Esophagus muscularis mucosa (tissue), 4 donors: ENCODE measurements around the gene CPED1. TPM values are rescaled to one million over a fixed set of nuclear protein-coding genes. Genes with fewer than 3 reads are reported as not detected.
"Not testable (repeated sequence)": the region's sequence is repeated elsewhere in the genome, so short reads cannot be mapped to it uniquely, and the experiment has no call there.

Source experiments
- DNase-seq: peaks from one replicate; pipeline ENCODE4 v3.0.0-alpha.2; 2017; ENCODE audit errors: extremely low spot score
- H3K27ac ChIP-seq, 4 donors: fragments of 200-600 bp; sonication (generic); replicated peaks in 1 of 4; 1 replicate in 3 of 4; 2 replicates in 1 of 4; pipeline ENCODE4 v1.5.1; 2016 to 2019; ENCODE audit warnings: mild to moderate bottlenecking in 1 of 4
- H3K27me3 ChIP-seq, 4 donors: fragments of 200-600 bp; sonication (generic); one replicate each; pipeline versions ENCODE4 v1.5.1 to v1.6.0; 2016 to 2019
- H3K36me3 ChIP-seq, 4 donors: fragments of 200-600 bp; sonication (generic); one replicate each; pipeline ENCODE4 v1.5.1; 2016 to 2019
- H3K4me1 ChIP-seq, 4 donors: fragments of 200-600 bp; sonication (generic); one replicate each; pipeline ENCODE4 v1.5.1; 2016 to 2019
- H3K4me3 ChIP-seq, 4 donors: fragments of 200-600 bp; sonication (generic); 1 replicate in 2 of 4; 2 replicates in 2 of 4; pipeline ENCODE4 v1.5.1; 2016 to 2019; ENCODE audit warnings: mild to moderate bottlenecking in 4 of 4, moderate library complexity in 1 of 4
- H3K9me3 ChIP-seq, 4 donors: fragments of 200-600 bp; sonication (generic); 1 replicate in 3 of 4; 2 replicates in 1 of 4; pipeline ENCODE4 v1.5.1; 2016 to 2019
- EP300 ChIP-seq: sonication (generic); formaldehyde crosslinking; IDR thresholded peaks from one replicate; pipeline ENCODE4 v1.6.1; 2017; ENCODE audit warnings: antibody characterized with exemption
- POLR2A ChIP-seq: fragments of 450-650 bp; IDR thresholded peaks from one replicate; pipeline ENCODE4 v1.6.1; 2017; ENCODE audit warnings: antibody characterized with exemption, moderate library complexity, mild to moderate bottlenecking, low read depth
- POLR2AphosphoS5 ChIP-seq, 2 donors: sonication (generic); formaldehyde crosslinking; IDR thresholded peaks; one replicate each; pipeline ENCODE4 v1.6.1; 2017; ENCODE audit warnings: antibody characterized with exemption in 2 of 2
- WGBS: methylation state at CpG from one replicate; pipeline ENCODE4 v1.1.5; 2018; 5-methylcytosine and 5-hydroxymethylcytosine counted together
- intact Hi-C: fragments of 100-400 bp; cut with DNase I; formaldehyde crosslinking; loops from one replicate; pipeline ENCODE4 v1.15.1; 2023
- total RNA-seq, 4 donors: library from RNA; depleted of rRNA; stranded (reverse); fragments of >200 nt; gene quantifications; one replicate each; pipeline versions ENCODE4 v1.1.0 to v1.2.1, GENCODE V29; 2016
- TF ChIP-seq, protein P1 (sequence below), 3 experiments: fragments of 200-600 bp in 2 of 3; fragments of 450-650 bp in 1 of 3; sonication (generic) in 2 of 3; IDR thresholded peaks; one replicate each; pipeline ENCODE4 v1.5.1; 2017 to 2019; ENCODE audit warnings: antibody characterized with exemption in 3 of 3, mild to moderate bottlenecking in 2 of 3, moderate library complexity in 1 of 3

CPED1 gene
- total RNA-seq, 4 donors from 2014 or later = 28.1 to 81.8 (median 32.0) TPM

DNA sequence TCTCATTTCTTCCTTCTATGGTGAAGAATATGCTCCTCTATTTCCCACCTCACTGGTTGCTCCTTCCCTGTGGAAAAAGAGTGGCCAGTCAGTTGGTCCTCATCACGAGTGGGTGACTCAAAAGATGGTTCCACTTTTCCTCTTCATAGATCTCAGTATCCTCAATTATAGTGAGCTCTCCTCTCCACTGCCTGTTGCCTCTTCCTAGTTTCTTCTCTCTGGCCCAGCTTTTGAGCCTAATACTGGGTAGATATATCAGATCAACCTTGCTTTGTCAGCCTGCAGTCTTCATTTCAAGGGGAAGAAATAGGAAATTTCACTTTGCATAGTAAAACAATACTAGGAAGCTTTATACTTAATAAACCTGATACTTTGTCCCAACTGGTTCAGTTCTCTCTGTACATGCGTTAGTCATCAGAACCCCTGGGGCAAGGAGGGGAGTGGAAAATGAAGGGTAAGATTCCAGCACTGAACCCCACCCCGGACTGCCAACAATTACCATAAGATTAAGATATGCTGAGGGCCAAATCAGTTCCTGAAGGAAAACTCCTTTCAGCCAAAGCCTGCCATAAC, 324.8 kb downstream of the CPED1 start:
- DNase-seq = no peak
- no peak overlapping the region for H3K4me3 ChIP-seq
- no peaks in the 10 kb centered on the region for H3K4me1 ChIP-seq
- no peak overlapping the region for H3K27ac ChIP-seq
- H3K36me3 ChIP-seq = no peaks in the 10 kb centered on the region
- H3K9me3 ChIP-seq = peaks cover 0 to 4% (median 1%) of the 10 kb centered on the region in 4 donors
- TF ChIP-seq POLR2A (no peak), EP300 (no peak), POLR2AphosphoS5 (IDR thresholded peaks at IDR 0.05) (no peak)
- TF ChIP-seq, protein P1, sequence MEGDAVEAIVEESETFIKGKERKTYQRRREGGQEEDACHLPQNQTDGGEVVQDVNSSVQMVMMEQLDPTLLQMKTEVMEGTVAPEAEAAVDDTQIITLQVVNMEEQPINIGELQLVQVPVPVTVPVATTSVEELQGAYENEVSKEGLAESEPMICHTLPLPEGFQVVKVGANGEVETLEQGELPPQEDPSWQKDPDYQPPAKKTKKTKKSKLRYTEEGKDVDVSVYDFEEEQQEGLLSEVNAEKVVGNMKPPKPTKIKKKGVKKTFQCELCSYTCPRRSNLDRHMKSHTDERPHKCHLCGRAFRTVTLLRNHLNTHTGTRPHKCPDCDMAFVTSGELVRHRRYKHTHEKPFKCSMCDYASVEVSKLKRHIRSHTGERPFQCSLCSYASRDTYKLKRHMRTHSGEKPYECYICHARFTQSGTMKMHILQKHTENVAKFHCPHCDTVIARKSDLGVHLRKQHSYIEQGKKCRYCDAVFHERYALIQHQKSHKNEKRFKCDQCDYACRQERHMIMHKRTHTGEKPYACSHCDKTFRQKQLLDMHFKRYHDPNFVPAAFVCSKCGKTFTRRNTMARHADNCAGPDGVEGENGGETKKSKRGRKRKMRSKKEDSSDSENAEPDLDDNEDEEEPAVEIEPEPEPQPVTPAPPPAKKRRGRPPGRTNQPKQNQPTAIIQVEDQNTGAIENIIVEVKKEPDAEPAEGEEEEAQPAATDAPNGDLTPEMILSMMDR (IDR thresholded peaks at IDR 0.05) = no peak
- H3K27me3 ChIP-seq = no peaks in the 10 kb centered on the region
- WGBS = 67% methylated on average over 3 of the region's 3 CpGs
- intact Hi-C loops = no loop called here

DNA sequence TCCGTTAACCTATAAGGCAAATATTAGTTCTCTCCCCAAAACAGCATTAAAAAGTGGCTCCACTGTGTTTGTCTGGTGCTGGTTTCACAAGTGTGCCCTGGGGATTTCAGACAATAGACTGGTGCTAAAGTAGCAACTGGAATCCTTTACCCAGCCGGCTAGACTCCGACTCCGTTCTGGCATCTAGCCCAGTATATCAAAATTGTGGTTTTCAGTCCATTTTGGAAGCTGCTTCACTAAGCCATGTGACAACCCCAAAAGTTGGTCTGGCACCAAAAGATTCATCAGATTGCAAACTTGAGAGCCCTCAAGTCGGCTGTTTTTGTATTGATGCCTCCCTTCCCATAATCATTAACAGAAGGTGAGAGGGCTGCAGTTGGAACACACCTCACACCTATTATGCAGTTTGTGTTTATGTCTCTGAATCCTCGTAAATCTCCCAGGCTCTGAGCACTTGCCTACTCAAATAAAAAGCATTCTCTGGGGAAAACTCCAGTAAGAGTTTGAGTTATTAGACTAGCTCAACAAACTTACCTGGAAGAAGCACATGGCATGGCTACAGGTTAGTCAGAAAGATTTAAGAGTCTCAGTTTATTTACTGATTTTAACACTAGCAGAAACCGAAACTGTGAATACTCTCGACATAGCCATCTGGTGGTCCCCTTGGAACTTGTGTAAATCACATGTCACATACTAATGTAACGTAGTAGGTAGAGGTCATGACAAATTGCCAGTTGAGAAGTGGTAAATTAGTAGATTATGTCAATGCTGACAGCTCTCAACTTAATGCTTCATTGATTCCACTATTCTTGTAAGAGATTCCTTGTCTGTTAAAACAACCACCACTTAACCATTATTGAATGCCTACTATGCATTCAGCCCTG, 325.5 kb downstream of the CPED1 start:
- H3K36me3 ChIP-seq = no peaks in the 10 kb centered on the region
- TF ChIP-seq, protein P1 (IDR thresholded peaks at IDR 0.05) = no peak
- TF ChIP-seq POLR2A (no peak), EP300 (no peak), POLR2AphosphoS5 (IDR thresholded peaks at IDR 0.05) (no peak)
- WGBS = 68% methylated on average over 9 of the region's 9 CpGs
- H3K27me3 ChIP-seq = no peaks in the 10 kb centered on the region
- H3K4me3 ChIP-seq = no peak overlapping the region
- intact Hi-C loops = no loop called here
- H3K9me3 ChIP-seq = peaks cover 0 to 4% (median 1%) of the 10 kb centered on the region in 4 donors
- no peak overlapping the region for H3K27ac ChIP-seq
- DNase-seq = no peak
- no peaks in the 10 kb centered on the region for H3K4me1 ChIP-seq

- H3K4me1 ChIP-seq, intact Hi-C loops, H3K27ac ChIP-seq, H3K36me3 ChIP-seq, H3K4me3 ChIP-seq, DNase-seq, H3K9me3 ChIP-seq, H3K27me3 ChIP-seq: not testable (repeated sequence)
- WGBS = 96% methylated on average over 3 of the region's 3 CpGs
Measured at GRCh38 chr7:121315170-121315569, 326.7 kb downstream of the CPED1 start.

DNA sequence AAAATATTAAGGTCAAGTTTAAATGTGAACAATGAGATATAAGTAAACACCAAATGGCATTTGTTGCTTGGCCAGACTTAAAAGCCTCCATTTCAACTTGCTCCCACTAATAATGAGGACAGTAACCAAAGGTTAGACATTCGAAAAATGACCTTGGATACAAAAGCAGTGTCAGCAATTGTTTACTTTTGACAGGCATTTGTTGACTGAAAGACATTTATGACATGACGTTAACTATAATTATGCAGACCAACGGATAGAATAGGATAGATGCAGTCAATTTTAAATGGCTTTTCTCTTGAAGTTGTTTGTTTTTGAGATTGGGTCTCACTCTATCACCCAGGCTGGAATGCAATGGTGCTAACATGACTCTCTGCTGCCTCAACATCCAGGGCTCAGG, 333.9 kb downstream of the CPED1 start:
- Histone ChIP-seq H3K27me3 (peaks cover 0 to 12% (median 0%) of the 10 kb centered on the region in 4 donors), H3K9me3 (no peaks in the 10 kb centered on the region), H3K4me1 (no peaks in the 10 kb centered on the region), H3K36me3 (no peaks in the 10 kb centered on the region), H3K4me3 (no peak overlapping the region), H3K27ac (no peak overlapping the region)
- DNase-seq = no peak
- intact Hi-C loops = no loop called here
- no peak for TF ChIP-seq EP300
- TF ChIP-seq, protein P1 (IDR thresholded peaks at IDR 0.05) = no peak
- TF ChIP-seq POLR2AphosphoS5 (IDR thresholded peaks at IDR 0.05) = no peak
- TF ChIP-seq POLR2A = no peak
- 69% methylated on average over 3 of the region's 3 CpGs for WGBS

DNA sequence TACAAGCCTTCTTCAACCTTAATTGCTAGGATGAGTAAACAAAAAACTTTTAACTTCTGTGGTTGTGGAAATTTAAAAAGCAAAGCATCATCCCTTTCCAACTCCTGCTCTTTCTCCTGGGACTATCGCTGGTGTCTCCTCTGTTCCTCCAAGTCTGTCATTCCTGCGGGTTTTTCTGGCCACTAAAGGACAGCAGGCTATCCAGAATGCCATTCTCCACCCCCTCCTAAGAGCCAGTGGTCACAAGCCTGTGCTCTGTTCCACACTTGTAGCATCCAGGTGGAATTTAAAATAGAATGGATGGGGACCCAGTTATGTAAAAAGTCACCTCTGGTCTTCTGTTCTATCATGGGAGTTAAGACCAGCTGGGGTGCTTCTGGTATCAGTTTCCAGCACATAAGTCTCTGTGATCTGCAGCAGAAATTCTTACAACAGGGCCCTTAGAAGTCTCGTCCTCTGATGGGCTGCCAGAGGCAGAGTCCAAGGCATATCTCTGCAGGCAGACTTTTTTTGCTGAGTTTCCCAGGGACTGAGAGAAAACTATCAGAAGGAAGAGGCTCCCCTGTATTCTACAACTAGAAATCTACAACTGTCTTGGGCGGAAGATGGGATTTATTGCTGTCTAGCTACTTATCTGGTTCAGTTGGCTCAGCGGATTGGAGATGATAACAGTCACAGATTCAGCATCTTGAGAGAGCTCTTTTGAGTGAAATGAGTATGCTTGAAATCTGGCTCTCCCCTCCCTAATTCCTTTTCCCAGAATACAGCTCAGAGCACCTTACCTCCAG, 335.2 kb downstream of the CPED1 start:
- H3K27me3 ChIP-seq = peaks cover 0 to 25% (median 4%) of the 10 kb centered on the region in 4 donors
- no peak for DNase-seq
- intact Hi-C loops = no loop called here
- no peaks in the 10 kb centered on the region for H3K9me3 ChIP-seq
- peaks cover under 1 to 3% (median 2%) of the 10 kb centered on the region in 4 donors for H3K4me1 ChIP-seq
- WGBS = 62% methylated on average over 5 of the region's 5 CpGs
- H3K36me3 ChIP-seq = no peaks in the 10 kb centered on the region
- H3K27ac ChIP-seq = no peak overlapping the region
- TF ChIP-seq POLR2A (no peak), POLR2AphosphoS5 (IDR thresholded peaks at IDR 0.05) (no peak), EP300 (no peak)
- TF ChIP-seq, protein P1 (IDR thresholded peaks at IDR 0.05) = no peak
- H3K4me3 ChIP-seq = no peak overlapping the region
